HG03039 (cell line): ENCODE results near the gene MECP2.

Source experiments
- ATAC-seq: cut with Tn5 transposase; IDR thresholded peaks from one replicate; pipeline ENCODE4 v1.9.1; 2021; ENCODE audit warnings: mild to moderate bottlenecking, moderate library complexity; ENCODE audit not compliant: unreplicated experiment

The MECP2 gene

GRCh38 chrX:154064637-154065435, 32.7 kb downstream of the MECP2 start:
- no peak for ATAC-seq

GRCh38 chrX:154063234-154063633, 34.3 kb downstream of the MECP2 start:
- no peak for ATAC-seq

GRCh38 chrX:154061801-154062200, 35.7 kb downstream of the MECP2 start:
- no peak for ATAC-seq

GRCh38 chrX:154059729-154060245, 37.7 kb downstream of the MECP2 start:
- ATAC-seq, result no peak

GRCh38 chrX:154059231-154059630, 38.3 kb downstream of the MECP2 start:
- ATAC-seq, result no peak

GRCh38 chrX:154058214-154058997, 39.1 kb downstream of the MECP2 start:
- no peak for ATAC-seq

GRCh38 chrX:154057791-154058190, 39.7 kb downstream of the MECP2 start:
- no peak for ATAC-seq

- no peak for ATAC-seq
Measured at GRCh38 chrX:154056770-154057241, 40.7 kb downstream of the MECP2 start.

GRCh38 chrX:154051201-154051810, 46.2 kb downstream of the MECP2 start:
- ATAC-seq, result no peak

GRCh38 chrX:154050113-154050495, 47.4 kb downstream of the MECP2 start:
- ATAC-seq, result no peak

GRCh38 chrX:154049209-154050112, 48.1 kb downstream of the MECP2 start:
- ATAC-seq, result no peak

- ATAC-seq, result no peak
Measured at GRCh38 chrX:154048398-154048797, 49.1 kb downstream of the MECP2 start.

- ATAC-seq, result no peak
Measured at GRCh38 chrX:154046940-154047610, 50.4 kb downstream of the MECP2 start.

GRCh38 chrX:154046031-154046781, 51.3 kb downstream of the MECP2 start:
- no peak for ATAC-seq

GRCh38 chrX:154044091-154044490, 53.4 kb downstream of the MECP2 start:
- ATAC-seq, result no peak

- no peak for ATAC-seq
Measured at GRCh38 chrX:154043003-154043763, 54.3 kb downstream of the MECP2 start.

- ATAC-seq, result no peak
Measured at GRCh38 chrX:154040863-154041262, 56.7 kb downstream of the MECP2 start.

GRCh38 chrX:154040307-154040756, 57.2 kb downstream of the MECP2 start:
- ATAC-seq, result no peak
